Pulmonary artery endothelial cell (primary cell): ENCODE measurements around the gene ASCC3. TPM values are rescaled to one million over a fixed set of nuclear protein-coding genes. Genes with fewer than 3 reads are reported as not detected.

Experiments used
- DNase-seq: peaks from one replicate; pipeline ENCODE4 v3.0.0-alpha.2; 2011; ENCODE audit warnings: low read depth, low spot score
- total RNA-seq: library from RNA; depleted of rRNA; stranded (reverse); fragments of >200 nt; gene quantifications from 2 replicates; pipeline ENCODE4 v1.2.3, GENCODE V29; 2014

The ASCC3 gene
- total RNA-seq, 1 donor from 2014 or later = 74.1 TPM

DNA sequence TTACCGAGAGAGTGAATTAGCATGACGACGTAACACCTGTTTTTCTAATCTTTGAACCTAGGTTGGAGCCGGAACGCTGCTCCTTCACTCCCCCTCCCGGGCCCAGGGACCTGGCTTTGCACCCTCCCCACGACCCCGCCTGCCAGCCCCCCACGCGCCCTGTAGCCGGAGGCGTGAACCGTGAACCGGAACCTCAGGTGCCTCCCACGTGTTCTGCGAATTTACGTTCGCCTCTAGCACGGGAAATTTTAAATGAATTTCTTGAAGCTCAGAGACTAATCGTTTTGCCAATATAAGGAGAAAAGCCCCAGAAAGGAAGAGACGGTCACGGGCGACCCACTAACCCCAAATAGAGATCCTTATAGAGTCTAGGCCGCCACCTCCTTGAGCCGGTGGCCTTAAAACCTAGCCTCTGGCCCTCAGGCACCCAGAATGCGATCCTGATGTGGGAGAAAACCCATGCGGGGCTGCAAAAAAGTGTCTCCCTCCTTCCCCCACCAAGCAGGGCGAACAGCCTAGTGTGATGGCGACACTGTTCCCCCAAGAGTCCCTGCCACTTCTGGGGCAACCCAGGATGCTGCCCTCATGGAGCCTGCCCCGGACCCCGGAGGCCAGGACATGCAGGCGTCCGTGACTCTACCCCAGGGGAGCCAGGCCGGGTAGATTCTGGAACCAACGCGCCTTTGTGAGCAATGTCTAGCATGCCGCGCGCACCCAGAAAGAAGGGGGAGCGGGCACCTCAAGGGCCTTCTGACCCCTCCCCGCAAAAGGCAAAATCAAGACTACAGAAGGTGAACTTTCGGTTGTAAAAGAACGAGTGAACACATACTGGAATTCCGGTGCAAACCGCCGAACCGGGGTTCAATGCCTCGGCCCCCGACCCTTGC is 413.8 kb downstream of the ASCC3 start:
- no peak for DNase-seq

DNA sequence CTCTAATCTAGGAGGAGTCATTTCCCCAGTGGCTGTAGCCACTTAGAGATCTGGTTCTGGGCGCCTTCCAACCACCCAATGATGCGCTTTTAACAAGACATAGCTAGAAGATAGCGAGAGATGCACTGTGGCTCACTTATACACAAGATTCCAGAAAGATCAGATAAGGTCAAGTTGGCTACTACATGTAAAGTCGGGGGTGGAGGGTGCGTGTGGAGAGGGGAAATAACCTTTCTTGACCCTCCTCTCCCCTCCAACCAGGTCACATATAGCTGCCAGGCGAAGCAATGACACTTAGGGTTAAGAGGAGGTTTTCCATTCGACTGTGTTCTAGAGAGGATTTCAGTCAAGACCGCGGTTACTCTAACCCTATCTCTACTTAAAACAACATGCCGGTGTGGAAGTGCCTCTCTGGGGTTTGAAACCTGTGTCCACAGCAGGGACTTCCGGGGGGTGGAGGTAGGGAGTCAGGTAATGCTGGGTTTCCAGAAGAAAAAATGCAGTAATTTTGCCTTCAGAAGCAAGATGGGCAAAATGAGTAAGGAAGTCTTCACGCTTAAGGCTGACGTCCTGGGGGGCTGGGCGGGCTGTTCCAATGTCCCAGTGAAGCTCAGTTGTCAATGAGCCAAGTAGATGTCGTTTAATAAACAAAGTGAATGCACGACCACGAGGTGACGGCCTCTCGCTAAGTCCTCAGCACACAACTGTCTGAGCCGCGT is 414.6 kb downstream of the ASCC3 start:
- DNase-seq = no peak

DNA sequence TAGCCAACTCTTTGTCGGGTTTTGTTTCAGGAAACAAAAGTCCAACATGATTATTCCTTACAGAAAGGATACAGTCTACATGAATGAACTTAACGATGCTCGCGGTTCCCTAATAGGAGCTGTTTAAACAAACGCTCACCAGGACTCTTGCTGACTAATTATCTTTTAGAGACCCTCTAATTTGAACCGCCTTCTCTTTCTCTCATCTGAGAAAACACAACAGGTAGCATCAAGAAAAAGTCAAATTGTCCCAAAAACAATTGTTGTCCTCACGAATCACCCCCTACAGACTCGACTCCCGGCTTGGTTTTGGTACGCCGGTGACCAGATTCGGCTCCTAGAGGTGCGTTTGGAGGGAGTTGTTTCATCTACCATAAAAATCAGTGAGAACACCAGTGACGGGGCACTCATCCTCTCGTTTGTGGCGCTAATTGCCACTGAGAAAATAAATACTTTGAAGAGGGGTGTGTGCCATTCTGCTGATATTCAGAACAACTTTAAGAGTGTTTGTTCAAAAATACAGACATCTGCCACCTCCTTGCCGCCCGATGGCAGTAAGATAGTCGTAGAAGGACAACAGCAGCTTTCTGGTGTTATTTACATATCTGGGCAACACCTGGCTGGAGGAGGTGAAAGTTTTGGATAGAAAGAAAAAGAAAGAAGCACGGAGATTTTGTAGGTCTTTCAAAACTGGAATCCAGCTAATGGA is 415.3 kb downstream of the ASCC3 start:
- DNase-seq = no peak

DNA sequence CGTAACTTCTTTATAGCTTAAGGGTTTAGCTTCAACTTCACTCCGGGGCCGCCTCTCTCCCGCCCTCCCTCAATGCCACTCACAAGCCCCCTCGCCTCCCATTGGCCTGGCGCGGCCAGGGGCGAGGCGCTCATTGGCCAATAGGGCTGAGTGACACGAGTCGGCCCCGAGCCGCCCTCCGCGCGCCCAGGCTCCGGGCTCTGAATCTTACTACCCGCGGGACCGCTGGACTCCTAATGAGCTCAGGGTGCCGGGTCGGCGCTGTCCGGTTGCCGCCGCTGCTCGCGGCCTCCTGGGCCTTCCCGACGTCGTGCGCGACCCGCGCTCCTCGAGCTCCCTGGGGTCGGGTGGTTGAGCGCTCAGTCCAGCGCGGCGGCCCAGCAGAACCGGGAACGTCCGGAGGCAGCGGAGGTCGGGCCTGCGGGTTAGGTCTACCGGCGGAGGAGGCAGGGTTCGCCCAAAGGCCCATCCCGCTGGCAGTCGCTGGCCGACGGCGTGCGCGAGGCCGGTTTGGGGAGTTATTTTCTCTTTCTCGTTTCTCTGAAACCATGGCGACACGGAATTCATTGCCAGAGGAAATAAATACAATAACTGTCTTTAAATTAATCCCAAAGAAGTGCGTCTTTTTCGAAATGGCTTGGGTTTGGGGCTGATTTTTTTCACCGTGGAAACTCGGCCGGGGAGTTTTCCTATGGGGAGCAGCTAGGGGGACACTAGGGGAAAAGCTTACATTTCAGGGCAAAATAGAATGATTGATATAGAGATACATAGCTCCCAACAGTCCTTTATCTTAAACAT is 416.0 kb downstream of the ASCC3 start, which contains the start of gene SIM1:
SIM1 (minus strand) TSS at position 19 of the 798 bp plus-strand sequence. CDS start 1,453 bp downstream, outside the sequence.
- peak; percentile 30 for DNase-seq

DNA sequence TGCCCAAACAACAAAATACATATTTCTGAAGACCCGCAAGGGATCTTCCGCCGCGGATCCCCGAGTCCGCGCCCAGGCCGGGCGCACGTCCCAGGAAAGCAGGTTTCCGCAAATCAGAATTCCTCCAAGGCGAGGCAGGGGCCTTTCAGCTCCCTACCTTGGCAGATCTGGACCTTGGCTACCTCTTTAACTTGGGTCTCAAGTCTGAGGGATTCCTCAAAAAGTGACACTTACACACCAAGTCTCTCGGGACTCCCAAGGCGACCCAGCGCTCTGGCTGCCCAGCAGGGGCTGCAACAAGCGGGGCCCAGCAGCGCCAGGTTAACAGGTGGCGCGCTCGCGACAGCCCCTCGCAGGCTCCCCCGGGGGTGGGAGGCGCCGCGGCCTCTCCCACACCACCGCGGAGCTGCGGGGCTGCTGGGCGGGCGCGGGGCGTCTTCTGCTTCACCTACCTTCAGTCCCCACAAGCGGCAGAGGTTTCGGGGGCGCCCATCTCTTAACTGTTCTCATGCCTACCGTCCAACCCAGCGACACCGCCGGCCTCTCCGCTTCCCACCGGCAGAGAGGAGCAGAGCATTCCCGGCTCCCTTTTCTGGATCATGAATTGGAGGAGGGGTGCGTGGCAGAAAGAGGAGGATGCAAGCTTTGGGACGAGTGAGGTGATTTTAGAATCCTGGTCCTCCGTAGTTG is 416.8 kb downstream of the ASCC3 start:
- DNase-seq = no peak

DNA sequence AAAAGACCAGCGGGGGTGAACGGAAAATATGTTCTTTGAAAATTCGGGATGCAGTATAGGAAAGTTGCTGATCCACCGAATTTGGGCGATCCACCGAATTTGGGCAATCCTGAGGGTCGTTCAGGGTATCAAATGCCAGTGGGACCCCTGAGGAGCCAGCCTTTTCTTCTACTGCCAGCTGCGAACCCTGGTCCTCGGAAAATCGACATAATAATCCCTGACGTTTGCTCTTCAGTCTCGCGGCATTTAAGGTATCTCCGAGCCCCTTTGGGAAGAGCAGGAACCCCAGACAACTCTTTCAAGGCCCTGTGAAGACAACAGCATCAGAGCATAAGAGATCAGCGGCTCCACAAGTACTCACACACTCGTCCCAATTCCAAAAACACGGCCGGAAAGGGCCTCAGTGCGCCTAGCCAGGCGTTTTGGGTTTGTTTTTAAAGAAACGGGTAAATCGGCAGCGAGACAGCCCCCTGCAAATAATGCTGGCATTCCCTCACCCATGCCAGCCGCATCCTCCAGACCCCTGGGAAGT is 417.4 kb downstream of the ASCC3 start:
- DNase-seq = no peak

DNA sequence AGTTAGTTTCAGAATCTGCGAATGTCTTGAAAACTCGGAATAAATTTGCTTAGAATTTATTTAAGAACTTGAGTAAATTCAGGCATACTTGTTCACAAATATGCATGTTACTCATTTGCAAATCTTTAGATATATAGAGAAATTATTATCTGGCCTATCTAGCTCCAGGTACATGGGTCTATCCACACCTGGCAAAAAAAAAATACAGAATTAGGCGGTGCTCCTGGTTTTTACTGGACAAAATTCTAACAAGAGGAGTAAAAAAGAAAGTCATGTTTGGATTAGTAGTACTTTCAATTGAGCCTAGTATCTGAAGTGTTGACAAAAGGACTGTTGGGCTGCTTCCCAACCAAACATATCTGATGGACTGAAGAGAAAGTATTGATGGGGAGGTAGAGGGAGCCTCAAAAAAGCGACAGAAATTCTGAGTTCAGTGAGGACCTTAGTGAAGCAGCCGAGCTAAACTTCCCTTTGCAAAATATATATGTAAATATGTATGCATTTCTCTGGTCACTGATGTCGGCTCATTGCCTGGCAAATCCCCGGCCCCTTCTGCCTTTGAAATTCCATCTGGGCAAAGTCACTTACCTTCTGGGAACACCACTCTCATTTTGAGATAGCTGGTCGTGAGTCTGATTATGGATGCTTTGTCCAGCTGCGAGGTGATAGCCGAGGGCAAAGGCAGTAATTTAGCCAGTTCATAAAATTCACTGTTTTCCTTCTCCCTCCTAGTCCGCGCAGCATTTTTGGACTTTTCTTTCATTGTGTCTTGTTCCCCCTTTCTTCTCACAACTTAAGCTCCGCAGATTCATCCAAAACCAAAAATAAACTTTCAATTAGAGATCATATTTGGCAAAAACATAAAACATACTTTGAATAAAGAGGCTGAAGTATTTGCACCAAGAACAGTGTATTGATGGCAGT is 418.2 kb downstream of the ASCC3 start:
- no peak for DNase-seq

DNA sequence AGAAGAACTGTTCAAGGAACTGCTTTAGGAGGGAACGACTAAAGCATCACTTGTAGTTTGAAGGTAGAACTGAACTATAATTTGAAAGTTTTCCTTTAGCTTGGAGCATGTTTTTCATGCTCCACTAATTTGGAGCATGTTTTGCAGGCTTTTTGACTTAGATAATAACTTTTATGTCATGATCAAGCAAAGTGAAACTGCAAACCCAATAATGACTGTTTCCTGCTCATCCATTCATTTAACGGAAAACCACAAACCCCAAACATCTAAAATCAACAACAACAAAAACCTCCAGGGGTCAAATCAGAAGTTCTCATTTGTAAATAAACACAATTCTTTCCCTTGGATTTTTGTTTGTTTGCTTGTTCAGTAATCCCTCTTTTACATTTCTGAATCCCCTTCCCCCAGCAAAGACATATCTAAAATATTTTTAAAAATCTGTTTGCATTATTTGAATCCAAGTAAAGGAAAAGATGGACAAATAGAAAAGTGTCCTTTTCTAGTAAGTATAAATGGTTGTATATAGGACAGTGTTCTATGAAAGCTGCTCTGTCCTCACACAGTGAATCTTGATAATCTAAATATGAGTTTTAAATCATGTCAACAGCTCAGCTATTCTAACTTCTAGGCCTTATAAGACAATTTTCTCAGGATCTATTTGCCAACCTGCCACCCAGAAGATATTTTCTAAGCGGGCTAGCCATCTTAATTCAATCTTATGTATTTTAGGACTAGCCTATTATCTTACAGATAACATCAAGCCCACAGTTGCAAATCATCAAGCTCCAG is 419.0 kb downstream of the ASCC3 start:
- no peak for DNase-seq

DNA sequence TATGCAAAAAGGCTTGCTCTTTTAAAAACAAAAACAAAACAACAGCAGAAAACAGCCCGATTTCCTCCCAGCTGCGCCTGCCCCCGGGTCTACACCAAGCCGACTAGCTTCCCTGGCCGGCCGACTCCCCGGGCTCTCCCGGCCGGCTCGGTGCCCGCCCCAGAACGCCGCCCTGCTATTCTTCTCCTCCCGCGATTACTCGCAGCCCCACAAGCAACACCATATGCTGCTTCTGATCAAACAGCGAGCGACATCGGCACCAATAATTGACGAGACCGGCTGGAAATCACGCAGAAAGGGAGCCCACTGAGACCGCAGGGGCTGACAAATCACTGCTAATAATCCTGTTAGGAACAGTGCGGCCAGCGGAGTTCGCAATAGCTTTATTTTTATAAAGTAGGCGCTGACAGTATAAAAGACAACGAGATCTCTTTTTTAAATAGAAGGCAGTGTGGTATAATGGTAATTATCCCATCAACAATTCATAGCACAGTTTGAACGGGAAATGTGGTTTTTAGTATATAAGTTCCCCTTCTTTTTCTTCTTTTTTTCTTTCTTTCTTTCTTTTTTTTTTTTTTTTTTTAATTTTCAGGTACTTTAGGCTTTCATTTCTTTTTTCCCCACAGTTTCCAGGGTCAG is 419.7 kb downstream of the ASCC3 start:
- no peak for DNase-seq

DNA sequence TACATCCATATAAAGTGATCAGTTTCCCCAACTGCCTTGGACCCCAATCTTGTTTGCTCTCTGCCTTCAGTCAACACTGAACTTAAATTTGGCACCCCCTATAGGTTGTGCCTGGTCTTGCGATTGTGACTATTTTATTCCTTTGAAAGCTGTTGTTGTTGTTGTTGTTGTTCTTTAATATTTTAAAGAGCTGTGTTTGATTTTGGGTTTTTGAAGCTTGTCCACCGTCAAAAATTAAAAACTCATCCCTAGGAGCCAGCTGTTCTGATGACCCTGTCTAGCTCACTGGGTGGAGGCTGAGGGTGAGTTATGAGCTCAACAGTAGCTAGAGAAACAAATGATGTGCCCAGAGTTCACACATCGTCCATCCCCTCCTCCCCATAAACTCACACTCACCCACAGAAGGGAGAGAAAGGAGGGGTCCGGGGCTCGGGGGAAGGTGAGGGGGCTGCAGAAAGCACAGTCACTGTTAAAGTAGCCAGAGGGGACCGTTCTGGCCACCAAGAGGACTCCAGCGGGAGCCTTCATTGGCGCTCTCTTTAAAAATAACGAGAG is 420.4 kb downstream of the ASCC3 start:
- DNase-seq = no peak

DNA sequence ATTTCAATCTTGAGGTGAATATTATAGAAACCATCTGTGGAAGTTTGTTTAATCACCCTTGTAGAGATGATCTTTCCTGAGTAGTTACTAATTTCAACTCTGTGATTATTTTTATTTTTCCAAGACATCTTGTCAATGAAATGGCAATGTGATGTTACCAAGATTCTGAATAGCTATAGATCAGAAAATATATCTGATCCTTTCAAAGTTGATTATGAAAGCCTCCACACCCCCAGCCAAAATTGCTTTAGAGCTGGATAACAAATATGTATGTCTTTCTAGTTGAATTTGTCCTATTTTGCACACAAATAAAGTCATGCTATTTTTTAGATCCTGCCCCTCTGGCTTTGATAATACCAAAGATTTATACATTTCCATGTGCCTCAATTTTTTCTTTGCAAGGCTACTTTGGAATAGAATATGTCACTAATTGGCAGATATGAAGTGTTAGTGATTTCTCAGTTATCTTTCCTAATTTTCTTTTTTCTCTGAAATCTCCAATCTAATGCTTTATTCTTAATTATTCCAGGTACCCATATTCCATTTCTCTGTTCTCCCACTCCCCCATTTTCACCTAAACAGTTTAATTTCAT is 421.4 kb downstream of the ASCC3 start:
- no peak for DNase-seq

DNA sequence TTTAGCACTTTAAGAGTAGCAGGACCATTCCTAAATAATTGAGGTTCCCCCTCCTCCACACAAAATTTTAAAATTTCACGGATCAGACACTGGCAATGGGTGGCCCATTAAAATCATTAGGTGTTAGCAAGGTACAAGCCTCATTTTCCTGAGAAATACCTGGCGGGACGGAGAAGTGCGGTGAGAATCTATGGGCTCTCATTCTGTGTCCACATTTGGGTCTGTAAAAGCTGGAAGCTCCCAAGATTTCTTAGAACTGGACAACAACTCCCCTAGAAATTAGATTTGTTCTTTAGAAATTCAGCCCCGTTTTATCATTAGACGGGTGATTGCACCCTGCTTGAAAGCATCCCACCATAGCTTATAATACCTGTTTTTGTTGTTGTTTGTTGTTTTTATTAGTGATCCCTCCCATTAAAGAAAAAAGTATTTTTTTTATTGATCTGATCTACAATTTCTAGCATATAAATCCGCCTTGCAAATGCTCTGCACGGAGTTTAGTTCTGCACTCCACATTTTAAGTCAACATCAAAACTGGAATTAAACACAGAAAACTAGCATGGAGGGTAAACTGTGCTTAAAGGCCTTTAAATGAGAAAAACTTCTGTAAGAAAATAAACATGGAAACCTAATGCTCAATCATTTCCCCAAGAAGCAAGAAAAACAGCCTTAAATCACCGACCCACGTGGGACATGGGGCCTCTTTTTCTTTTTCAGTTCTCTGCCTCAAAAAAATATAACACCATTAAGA is 422.1 kb downstream of the ASCC3 start:
- DNase-seq = no peak
